Hematopoietic multipotent progenitor cell treated with erythropoietin and hydrocortisone succinate and interleukin-3 and kit ligand, for 8 days (in vitro differentiated cells): ENCODE measurements around the gene MRPS6.

Experiments used
- DNase-seq: peaks from one replicate; pipeline ENCODE4 v3.0.0-alpha.2; 2015

The MRPS6 gene

GRCh38 chr21:34072145-34073031 lies 990 bp upstream of the MRPS6 start:
- no peak for DNase-seq

GRCh38 chr21:34073749-34074282 lies 438 bp downstream of the MRPS6 start:
- peak; percentile 37 for DNase-seq

GRCh38 chr21:34074283-34075090 lies 1.1 kb downstream of the MRPS6 start:
- DNase-seq, result peak; percentile 18

- no peak for DNase-seq
Measured at GRCh38 chr21:34075091-34075425, 1.7 kb downstream of the MRPS6 start.

GRCh38 chr21:34075760-34076660 lies 2.6 kb downstream of the MRPS6 start:
- DNase-seq, result no peak

GRCh38 chr21:34076835-34077234 lies 3.5 kb downstream of the MRPS6 start:
- no peak for DNase-seq

GRCh38 chr21:34077888-34078287 lies 4.5 kb downstream of the MRPS6 start:
- peak; percentile 40 for DNase-seq

GRCh38 chr21:34078915-34079314 lies 5.5 kb downstream of the MRPS6 start:
- DNase-seq, result peak; percentile 23

- no peak for DNase-seq
Measured at GRCh38 chr21:34080710-34081109, 7.3 kb downstream of the MRPS6 start.

GRCh38 chr21:34082769-34083168 lies 9.4 kb downstream of the MRPS6 start:
- no peak for DNase-seq

- no peak for DNase-seq
Measured at GRCh38 chr21:34083357-34083756, 10.0 kb downstream of the MRPS6 start.

- no peak for DNase-seq
Measured at GRCh38 chr21:34085129-34085528, 11.8 kb downstream of the MRPS6 start.

- DNase-seq, result peak; percentile 32
Measured at GRCh38 chr21:34086887-34087306, 13.5 kb downstream of the MRPS6 start.

- DNase-seq, result no peak
Measured at GRCh38 chr21:34088752-34089151, 15.4 kb downstream of the MRPS6 start.

GRCh38 chr21:34091032-34091431 lies 17.7 kb downstream of the MRPS6 start:
- no peak for DNase-seq

GRCh38 chr21:34091607-34092006 lies 18.2 kb downstream of the MRPS6 start:
- DNase-seq, result peak; percentile 24

GRCh38 chr21:34092262-34092921 lies 19.0 kb downstream of the MRPS6 start:
- DNase-seq, result no peak

GRCh38 chr21:34093083-34093482 lies 19.7 kb downstream of the MRPS6 start:
- no peak for DNase-seq

- DNase-seq, result no peak
Measured at GRCh38 chr21:34094949-34095348, 21.6 kb downstream of the MRPS6 start.

- DNase-seq, result no peak
Measured at GRCh38 chr21:34097442-34097841, 24.1 kb downstream of the MRPS6 start.

GRCh38 chr21:34100337-34100736 lies 27.0 kb downstream of the MRPS6 start:
- DNase-seq, result no peak

GRCh38 chr21:34100790-34101189 lies 27.4 kb downstream of the MRPS6 start:
- no peak for DNase-seq
